ENCODE data around the gene ZBTB1.
"Not testable (repeated sequence)": the region's sequence is repeated elsewhere in the genome, so short reads cannot be mapped to it uniquely, and the experiment has no call there.

ZBTB1 gene

GRCh38 chr14:64554556-64554955 is 50.0 kb downstream of the ZBTB1 start:
- TF ChIP-seq CTCF (IDR thresholded peaks at IDR 0.05; ENCODE audit: insufficient read depth, low read depth, low read length, missing control alignments): no peak
- DNase-seq (ENCODE audit: low read depth): peak; percentile 22
- no peak overlapping the region for H3K4me3 ChIP-seq (ENCODE audit: low read length)

- DNase-seq (ENCODE audit: low read depth): peak; percentile 80
- TF ChIP-seq CTCF (IDR thresholded peaks at IDR 0.05; ENCODE audit: insufficient read depth, low read depth, low read length, missing control alignments): no peak
- H3K4me3 ChIP-seq (ENCODE audit: low read length): no peak overlapping the region
These were observed 52.0 kb downstream of the ZBTB1 start for GRCh38 chr14:64556526-64556925.

GRCh38 chr14:64558216-64558615 is 53.6 kb downstream of the ZBTB1 start:
- not testable (repeated sequence) for H3K4me3 ChIP-seq (ENCODE audit: low read length); DNase-seq (ENCODE audit: low read depth)

- no peak overlapping the region for H3K4me3 ChIP-seq (ENCODE audit: low read length)
- no peak for TF ChIP-seq CTCF (IDR thresholded peaks at IDR 0.05; ENCODE audit: insufficient read depth, low read depth, low read length, missing control alignments)
- no peak for DNase-seq (ENCODE audit: low read depth)
These were observed 57.1 kb downstream of the ZBTB1 start for GRCh38 chr14:64561631-64562030.

- no peak overlapping the region for H3K4me3 ChIP-seq (ENCODE audit: low read length)
- peak; percentile 78 for DNase-seq (ENCODE audit: low read depth)
- TF ChIP-seq CTCF (IDR thresholded peaks at IDR 0.05; ENCODE audit: insufficient read depth, low read depth, low read length, missing control alignments): no peak
These were observed 57.9 kb downstream of the ZBTB1 start for GRCh38 chr14:64562436-64562835.

GRCh38 chr14:64563696-64564095 is 59.1 kb downstream of the ZBTB1 start:
- no peak for DNase-seq (ENCODE audit: low read depth)
- TF ChIP-seq CTCF (IDR thresholded peaks at IDR 0.05; ENCODE audit: insufficient read depth, low read depth, low read length, missing control alignments): no peak
- H3K4me3 ChIP-seq (ENCODE audit: low read length): no peak overlapping the region

GRCh38 chr14:64566651-64567122 is 62.1 kb downstream of the ZBTB1 start:
- DNase-seq (ENCODE audit: low read depth): no peak
- no peak overlapping the region for H3K4me3 ChIP-seq (ENCODE audit: low read length)
- TF ChIP-seq CTCF (IDR thresholded peaks at IDR 0.05; ENCODE audit: insufficient read depth, low read depth, low read length, missing control alignments): no peak
